ENCODE data around the gene DCDC2B.

The DCDC2B gene

GRCh38 chr1:32208469-32208868 lies 420 bp upstream of the DCDC2B start:
- DNase-seq (ENCODE audit: low spot score) = no peak
- in situ Hi-C loops (cut with MboI; ENCODE audit: low sequenced_read_pairs, unreplicated experiment) = no loop called here
- TF ChIP-seq CTCF (IDR thresholded peaks at IDR 0.05; ENCODE audit: borderline replicate concordance, control extremely low read depth, extremely low read depth, insufficient read depth, missing control alignments) = no peak

- in situ Hi-C loops (cut with MboI; ENCODE audit: low sequenced_read_pairs, unreplicated experiment) = no loop called here
- DNase-seq (ENCODE audit: low spot score) = peak; percentile 73
- peak; percentile 74 for TF ChIP-seq CTCF (IDR thresholded peaks at IDR 0.05; ENCODE audit: borderline replicate concordance, control extremely low read depth, extremely low read depth, insufficient read depth, missing control alignments)
Observed at GRCh38 chr1:32215629-32216480, 7.0 kb downstream of the DCDC2B start.

GRCh38 chr1:32216566-32216965 lies 7.7 kb downstream of the DCDC2B start:
- TF ChIP-seq CTCF (IDR thresholded peaks at IDR 0.05; ENCODE audit: borderline replicate concordance, control extremely low read depth, extremely low read depth, insufficient read depth, missing control alignments) = no peak
- in situ Hi-C loops (cut with MboI; ENCODE audit: low sequenced_read_pairs, unreplicated experiment) = no loop called here
- no peak for DNase-seq (ENCODE audit: low spot score)

- no peak for TF ChIP-seq CTCF (IDR thresholded peaks at IDR 0.05; ENCODE audit: borderline replicate concordance, control extremely low read depth, extremely low read depth, insufficient read depth, missing control alignments)
- no peak for DNase-seq (ENCODE audit: low spot score)
- in situ Hi-C loops (cut with MboI; ENCODE audit: low sequenced_read_pairs, unreplicated experiment) = no loop called here
Observed at GRCh38 chr1:32219022-32219421, 10.1 kb downstream of the DCDC2B start.

GRCh38 chr1:32220746-32221580 lies 12.1 kb downstream of the DCDC2B start:
- no peak for DNase-seq (ENCODE audit: low spot score)
- no peak for TF ChIP-seq CTCF (IDR thresholded peaks at IDR 0.05; ENCODE audit: borderline replicate concordance, control extremely low read depth, extremely low read depth, insufficient read depth, missing control alignments)
- in situ Hi-C loops (cut with MboI; ENCODE audit: low sequenced_read_pairs, unreplicated experiment) = no loop called here

- in situ Hi-C loops (cut with MboI; ENCODE audit: low sequenced_read_pairs, unreplicated experiment) = no loop called here
- DNase-seq (ENCODE audit: low spot score) = no peak
Observed at GRCh38 chr1:32221581-32221979, 12.7 kb downstream of the DCDC2B start.

More at GRCh38 chr1:32221581-32221979, 12.7 kb downstream of the DCDC2B start:
- no peak for TF ChIP-seq CTCF (IDR thresholded peaks at IDR 0.05; ENCODE audit: borderline replicate concordance, control extremely low read depth, extremely low read depth, insufficient read depth, missing control alignments)
